GM20000 (cell line): ENCODE results near the gene CRADD.
"Not testable (repeated sequence)": the region's sequence is repeated elsewhere in the genome, so short reads cannot be mapped to it uniquely, and the experiment has no call there.

Source experiments
- DNase-seq: peaks from one replicate; pipeline ENCODE4 v3.0.0; 2012; ENCODE audit warnings: low spot score
- TF ChIP-seq, protein P1 (sequence below): IDR thresholded peaks from 2 replicates; pipeline ENCODE4 v1.5.1; 2012; ENCODE audit warnings: mild to moderate bottlenecking, control low read depth; ENCODE audit errors: extremely low read depth, missing control alignments

Gene CRADD

DNA sequence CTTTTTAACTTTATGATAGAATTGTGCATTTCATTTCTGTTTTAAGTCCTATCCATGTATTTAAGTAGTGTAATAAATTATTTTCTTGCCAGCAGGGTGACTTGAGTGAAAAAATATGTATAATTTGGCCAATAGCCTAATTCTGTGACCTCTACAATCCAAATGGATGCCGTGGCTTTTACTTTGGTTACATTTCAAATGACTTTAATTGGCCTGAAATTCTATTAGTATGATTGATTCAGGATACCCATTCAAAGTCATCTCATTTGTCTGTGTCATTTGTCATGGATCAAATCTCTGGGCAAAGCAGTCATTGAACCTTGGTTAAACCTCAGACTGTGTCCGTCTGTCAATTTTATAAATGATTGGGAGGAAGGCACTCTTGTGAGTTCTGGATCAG lies 29.6 kb downstream of the CRADD start:
- no peak for DNase-seq
- TF ChIP-seq, protein P1, sequence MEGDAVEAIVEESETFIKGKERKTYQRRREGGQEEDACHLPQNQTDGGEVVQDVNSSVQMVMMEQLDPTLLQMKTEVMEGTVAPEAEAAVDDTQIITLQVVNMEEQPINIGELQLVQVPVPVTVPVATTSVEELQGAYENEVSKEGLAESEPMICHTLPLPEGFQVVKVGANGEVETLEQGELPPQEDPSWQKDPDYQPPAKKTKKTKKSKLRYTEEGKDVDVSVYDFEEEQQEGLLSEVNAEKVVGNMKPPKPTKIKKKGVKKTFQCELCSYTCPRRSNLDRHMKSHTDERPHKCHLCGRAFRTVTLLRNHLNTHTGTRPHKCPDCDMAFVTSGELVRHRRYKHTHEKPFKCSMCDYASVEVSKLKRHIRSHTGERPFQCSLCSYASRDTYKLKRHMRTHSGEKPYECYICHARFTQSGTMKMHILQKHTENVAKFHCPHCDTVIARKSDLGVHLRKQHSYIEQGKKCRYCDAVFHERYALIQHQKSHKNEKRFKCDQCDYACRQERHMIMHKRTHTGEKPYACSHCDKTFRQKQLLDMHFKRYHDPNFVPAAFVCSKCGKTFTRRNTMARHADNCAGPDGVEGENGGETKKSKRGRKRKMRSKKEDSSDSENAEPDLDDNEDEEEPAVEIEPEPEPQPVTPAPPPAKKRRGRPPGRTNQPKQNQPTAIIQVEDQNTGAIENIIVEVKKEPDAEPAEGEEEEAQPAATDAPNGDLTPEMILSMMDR, result no peak

DNA sequence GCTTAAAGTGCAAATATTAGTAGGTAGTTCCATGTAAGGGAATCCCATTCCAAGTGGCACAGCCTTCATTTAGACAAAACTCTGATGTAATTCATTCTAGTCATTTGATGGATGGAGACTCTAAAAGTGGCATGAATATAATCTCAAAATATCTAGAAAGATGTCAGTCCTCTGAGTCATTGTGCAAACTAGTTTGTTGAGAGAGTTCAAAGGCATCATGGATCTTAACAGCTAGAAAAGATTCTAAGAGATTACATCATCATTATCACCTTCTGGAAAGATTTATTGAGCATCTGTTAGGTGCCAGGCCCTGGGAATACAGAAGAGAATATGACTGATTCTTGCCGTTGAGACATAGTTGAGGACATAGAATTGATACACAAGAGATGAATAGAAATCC lies 30.7 kb downstream of the CRADD start:
- TF ChIP-seq, protein P1, result no peak
- DNase-seq, result no peak

DNA sequence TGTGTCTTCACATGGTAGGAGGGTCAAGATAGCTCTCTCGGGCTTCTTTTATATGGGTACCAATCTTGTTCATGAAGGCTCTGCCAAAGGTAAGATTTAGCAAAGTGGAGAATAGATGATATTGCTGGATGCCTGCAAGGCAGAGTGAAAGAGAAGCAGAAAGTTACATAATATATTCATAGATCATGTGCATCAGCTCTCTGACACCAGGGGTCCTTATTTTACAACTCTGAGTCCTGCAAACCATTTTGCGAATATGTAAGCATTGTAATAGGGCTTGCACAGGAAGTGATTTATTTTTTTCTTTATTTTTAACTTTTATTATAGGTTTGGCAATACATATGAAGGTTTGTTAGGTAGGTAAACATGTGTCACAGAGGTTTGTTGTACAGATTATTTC lies 31.8 kb downstream of the CRADD start:
- no peak for DNase-seq
- TF ChIP-seq, protein P1, result no peak

DNA sequence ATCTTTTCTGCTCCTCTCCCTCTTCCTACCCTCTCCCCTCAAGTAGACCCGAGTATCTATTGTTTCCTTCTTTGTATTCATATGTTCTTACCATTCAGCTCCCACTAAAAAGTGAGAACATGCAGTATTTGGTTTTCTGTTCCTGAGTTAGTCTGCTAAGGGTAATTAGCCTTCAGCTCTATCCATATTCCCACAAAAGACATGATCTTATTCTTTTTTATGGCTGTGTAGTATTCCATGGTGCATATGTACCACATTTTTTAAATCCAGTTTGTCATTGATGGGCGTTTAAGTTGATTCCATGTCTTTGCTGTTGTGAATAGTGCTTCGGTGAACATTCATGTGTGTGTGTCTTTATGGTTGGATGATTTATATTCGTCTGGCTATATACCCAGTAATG lies 32.2 kb downstream of the CRADD start:
- TF ChIP-seq, protein P1, result no peak

DNA sequence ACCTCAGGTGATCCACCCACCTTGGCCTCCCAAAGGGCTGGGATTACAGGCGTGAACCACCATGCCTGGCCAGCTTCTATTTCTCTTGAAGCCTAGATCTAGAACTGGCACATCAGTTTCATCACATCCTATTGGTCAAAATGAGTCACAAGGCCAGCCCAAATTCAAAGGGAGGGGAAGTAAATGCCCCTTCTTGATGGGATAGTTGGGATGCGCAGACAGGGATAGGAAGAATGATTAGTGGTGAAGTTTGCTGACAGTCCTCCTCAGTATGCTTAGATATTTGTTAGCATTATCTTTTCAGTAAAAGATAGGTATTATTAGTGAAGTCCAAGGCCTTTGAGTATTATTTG lies 33.4 kb downstream of the CRADD start:
- TF ChIP-seq, protein P1, result no peak
- no peak for DNase-seq

More for the DNA sequence above, 32.2 kb downstream of the CRADD start:
- no peak for DNase-seq

DNA sequence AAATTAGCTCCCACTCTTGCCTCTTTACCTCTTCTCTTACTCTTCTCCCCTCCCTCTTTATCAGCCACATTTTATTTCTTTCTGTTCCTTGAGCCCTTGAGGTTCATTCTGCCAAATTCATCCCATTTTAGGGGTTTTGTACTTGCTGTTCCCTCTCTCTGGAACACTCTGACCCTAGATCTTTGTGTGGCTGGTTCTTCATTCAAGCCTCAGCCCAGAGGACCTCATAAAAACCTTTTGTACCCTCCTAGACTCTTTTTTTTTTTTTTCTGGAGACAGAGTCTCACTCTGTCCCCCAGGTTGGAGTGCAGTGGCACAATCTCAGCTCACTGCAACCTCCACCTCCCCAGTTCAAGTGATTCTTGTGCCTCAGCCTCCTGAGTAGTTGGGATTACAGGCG lies 34.3 kb downstream of the CRADD start:
- DNase-seq, result not testable (repeated sequence)

DNA sequence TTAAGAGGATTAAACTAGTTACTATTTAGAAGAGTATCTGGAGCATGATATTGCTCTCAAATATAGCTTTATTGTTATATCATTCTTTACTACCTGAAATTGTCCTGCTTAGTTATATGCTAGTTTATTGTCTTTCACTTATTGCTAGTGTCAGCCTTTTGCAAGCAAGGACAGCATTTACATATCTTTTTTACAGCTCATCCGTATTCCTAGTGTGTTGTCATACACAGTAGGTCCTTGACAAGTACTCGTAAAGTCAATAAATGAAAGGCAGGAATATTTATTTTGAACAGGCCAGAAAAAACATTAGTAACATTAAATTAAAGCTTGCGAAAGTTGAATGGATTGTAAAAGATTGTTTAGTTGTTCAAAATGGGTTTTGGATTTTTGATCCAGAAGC lies 35.0 kb downstream of the CRADD start:
- DNase-seq, result no peak
- TF ChIP-seq, protein P1, result no peak

DNA sequence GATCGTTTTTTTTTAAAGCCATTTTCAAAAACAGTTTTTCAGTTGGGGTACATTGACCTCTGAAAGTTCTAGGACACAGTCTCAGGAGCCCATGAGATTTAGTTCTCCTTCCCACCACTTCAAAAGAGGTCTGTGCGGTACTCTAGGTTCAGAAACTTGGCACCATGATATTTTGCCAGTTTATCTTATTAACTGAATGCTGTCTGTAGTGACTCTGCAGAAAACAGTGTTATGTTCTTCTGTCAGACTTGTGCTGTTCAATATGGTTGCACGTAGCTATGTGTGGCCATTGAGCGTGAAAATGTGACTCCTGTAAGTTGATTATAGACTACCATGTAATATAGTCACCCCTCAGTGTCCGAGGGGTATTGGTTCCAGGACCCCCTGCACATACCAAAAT lies 35.9 kb downstream of the CRADD start:
- TF ChIP-seq, protein P1, result no peak
- DNase-seq, result no peak
